Measurements from ENCODE around the gene AP2A2.

Gene AP2A2

GRCh38 chr11:997907-998306 lies 72.2 kb downstream of the AP2A2 start:
- no peak for TF ChIP-seq CTCF (IDR thresholded peaks at IDR 0.05; ENCODE audit: low read depth, low read length)
- H3K4me3 ChIP-seq (ENCODE audit: low read depth, low read length), result no peak overlapping the region

GRCh38 chr11:999009-999408 lies 73.3 kb downstream of the AP2A2 start:
- H3K4me3 ChIP-seq (ENCODE audit: low read depth, low read length), result no peak overlapping the region
- TF ChIP-seq CTCF (IDR thresholded peaks at IDR 0.05; ENCODE audit: low read depth, low read length), result no peak

- no peak for TF ChIP-seq CTCF (IDR thresholded peaks at IDR 0.05; ENCODE audit: low read depth, low read length)
- no peak overlapping the region for H3K4me3 ChIP-seq (ENCODE audit: low read depth, low read length)
Measured at GRCh38 chr11:1000357-1001278, 74.9 kb downstream of the AP2A2 start.

GRCh38 chr11:1001617-1002405 lies 76.1 kb downstream of the AP2A2 start:
- no peak overlapping the region for H3K4me3 ChIP-seq (ENCODE audit: low read depth, low read length)
- TF ChIP-seq CTCF (IDR thresholded peaks at IDR 0.05; ENCODE audit: low read depth, low read length), result no peak

GRCh38 chr11:1002406-1002984 lies 76.8 kb downstream of the AP2A2 start:
- H3K4me3 ChIP-seq (ENCODE audit: low read depth, low read length), result no peak overlapping the region
- no peak for TF ChIP-seq CTCF (IDR thresholded peaks at IDR 0.05; ENCODE audit: low read depth, low read length)

GRCh38 chr11:1003159-1003558 lies 77.5 kb downstream of the AP2A2 start:
- no peak overlapping the region for H3K4me3 ChIP-seq (ENCODE audit: low read depth, low read length)
- no peak for TF ChIP-seq CTCF (IDR thresholded peaks at IDR 0.05; ENCODE audit: low read depth, low read length)
